Body of pancreas (tissue), 4 donors: ENCODE data around the gene RDX. TPM values are rescaled to one million over a fixed set of nuclear protein-coding genes. Genes with fewer than 3 reads are reported as not detected.

Experiments
- ATAC-seq: fragments of 150-250 bp; one replicate; pipeline ENCODE4 v1.9.1; 2016
- DNase-seq, 4 donors: peaks; one replicate each; pipeline ENCODE4 v3.0.0-alpha.2; 2019
- H3K27ac ChIP-seq, 4 donors: fragments of 200-600 bp; sonication (generic); 1 replicate in 3 of 4; 2 replicates in 1 of 4; pipeline versions ENCODE4 v1.5.1 to v1.6.1; 2016 to 2019; ENCODE audit warnings: mild to moderate bottlenecking in 1 of 4, mixed read lengths in 1 of 4, moderate library complexity in 1 of 4
- H3K27me3 ChIP-seq, 2 donors: fragments of 200-600 bp; sonication (generic); one replicate each; pipeline ENCODE4 v1.6.0; 2016; ENCODE audit warnings: mild to moderate bottlenecking in 1 of 2
- H3K36me3 ChIP-seq, 2 donors: fragments of 200-600 bp; sonication (generic); replicated peaks in 1 of 2; 2 replicates each; pipeline ENCODE4 v1.5.1; 2016; ENCODE audit warnings: low read depth in 2 of 2; ENCODE audit not compliant: insufficient read depth in 1 of 2
- H3K4me1 ChIP-seq: fragments of 200-600 bp; sonication (generic); one replicate; pipeline ENCODE4 v1.6.0; 2016
- H3K4me3 ChIP-seq, 2 donors: fragments of 200-600 bp; sonication (generic); 1 replicate in 1 of 2; 2 replicates in 1 of 2; pipeline ENCODE4 v1.5.1; 2016 to 2019
- H3K9me3 ChIP-seq, 3 donors: fragments of 200-600 bp; sonication (generic); 1 replicate in 2 of 3; 2 replicates in 1 of 3; pipeline ENCODE4 v1.5.1; 2016
- CTCF ChIP-seq, 7 experiments: fragments of 450-650 bp in 4 of 7; fragments of 200-600 bp in 3 of 7; sonication (generic) in 3 of 7; IDR thresholded peaks; one replicate each; pipeline ENCODE4 v1.5.1; 2016 to 2019; ENCODE audit warnings: antibody characterized with exemption in 7 of 7
- POLR2A ChIP-seq, 3 donors: fragments of 450-650 bp; IDR thresholded peaks; one replicate each; pipeline ENCODE4 v1.6.1; 2016; ENCODE audit warnings: antibody characterized with exemption in 3 of 3, mild to moderate bottlenecking in 2 of 3
- WGBS, 2 donors: methylation state at CpG; one replicate each; pipeline ENCODE4 v1.1.5; 2017; 5-methylcytosine and 5-hydroxymethylcytosine counted together
- intact Hi-C: fragments of 100-400 bp; cut with DNase I; formaldehyde crosslinking; loops from one replicate; pipeline ENCODE4 v1.15.1; 2023
- total RNA-seq, 2 donors: library from RNA; depleted of rRNA; stranded (reverse); fragments of >200 nt; gene quantifications; one replicate each; pipeline ENCODE4 v1.1.0, GENCODE V29; 2016

The RDX gene
- total RNA-seq, 2 donors from 2014 or later, result 43.8 TPM

- H3K4me1 ChIP-seq, result no peaks in the 10 kb centered on the region
- intact Hi-C loops, result no loop called here
- ATAC-seq (no peak), DNase-seq (no peak)
- no peak overlapping the region for H3K4me3 ChIP-seq
- TF ChIP-seq CTCF (IDR thresholded peaks at IDR 0.05), result no peak
- TF ChIP-seq POLR2A (IDR thresholded peaks at IDR 0.05), result no peak
- H3K36me3 ChIP-seq, result peaks cover 3 to 9% of the 10 kb centered on the region in 2 donors
- 67% methylated on average over 1 of the region's 1 CpG for WGBS, 2 donors
- H3K27me3 ChIP-seq, result no peaks in the 10 kb centered on the region
- no peaks in the 10 kb centered on the region for H3K9me3 ChIP-seq
- peak overlapping the region in 2 of 4 donors; percentile 1 to 17 for H3K27ac ChIP-seq
These were observed 136.9 kb downstream of the RDX start for GRCh38 chr11:110159476-110159875.

DNA sequence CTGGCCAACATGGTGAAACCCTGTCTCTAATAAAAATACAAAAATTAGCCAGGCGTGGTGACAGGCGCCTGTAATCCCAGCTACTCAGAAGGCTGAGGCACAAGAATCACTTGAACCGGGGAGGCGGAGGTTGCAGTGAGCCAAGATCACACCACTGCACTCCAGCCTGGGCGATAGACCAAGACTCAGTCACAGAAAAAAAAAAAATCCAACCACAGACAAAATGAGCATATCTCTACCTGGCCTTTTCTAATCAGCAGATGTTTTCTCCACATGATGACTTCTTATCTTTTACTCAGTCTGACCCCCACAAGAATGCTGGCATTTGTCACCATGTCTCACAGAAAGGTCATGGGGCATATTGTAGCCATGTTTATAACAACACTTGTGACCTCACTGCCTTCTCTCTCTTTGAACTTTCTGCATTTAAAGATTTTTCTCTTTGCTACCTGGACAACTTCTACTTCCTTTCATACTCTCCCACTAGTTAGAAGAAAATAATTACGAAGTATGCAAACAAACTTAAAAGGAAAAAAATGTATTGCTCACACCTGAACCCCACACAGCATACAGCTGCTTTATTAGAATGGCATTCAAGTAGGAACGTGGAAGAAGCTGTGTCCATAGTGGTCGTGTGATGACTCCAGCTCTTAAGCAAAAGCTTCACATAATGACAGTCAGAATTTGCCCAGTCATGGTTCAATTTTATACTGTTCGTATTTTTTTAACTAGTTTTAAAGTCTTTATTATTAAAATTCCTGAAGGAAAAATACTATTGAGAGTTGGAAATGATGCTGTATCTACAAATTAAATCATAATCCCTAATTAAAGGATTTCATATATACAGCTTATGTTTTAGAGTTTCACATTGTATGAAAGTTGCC is 137.9 kb downstream of the RDX start:
- H3K4me3 ChIP-seq, result no peak overlapping the region
- no peaks in the 10 kb centered on the region for H3K9me3 ChIP-seq
- DNase-seq (no peak), ATAC-seq (no peak)
- intact Hi-C loops, result no loop called here
- TF ChIP-seq POLR2A (IDR thresholded peaks at IDR 0.05), result no peak
- TF ChIP-seq CTCF (IDR thresholded peaks at IDR 0.05), result no peak
- H3K27ac ChIP-seq, result no peak overlapping the region
- 84% methylated on average over 9 of the region's 9 CpGs for WGBS, 2 donors
- H3K27me3 ChIP-seq, result no peaks in the 10 kb centered on the region
- peaks cover 3 to 8% of the 10 kb centered on the region in 2 donors for H3K36me3 ChIP-seq
- no peaks in the 10 kb centered on the region for H3K4me1 ChIP-seq

GRCh38 chr11:110156503-110156902 is 139.9 kb downstream of the RDX start:
- H3K36me3 ChIP-seq, result peaks cover 0 to 3% of the 10 kb centered on the region in 2 donors
- intact Hi-C loops, result no loop called here
- 81 to 84% methylated on average over 4 of the region's 4 CpGs for WGBS, 2 donors

GRCh38 chr11:110153474-110153873 is 142.9 kb downstream of the RDX start:
- Histone ChIP-seq H3K4me1 (no peaks in the 10 kb centered on the region), H3K36me3 (no peaks in the 10 kb centered on the region), H3K9me3 (no peaks in the 10 kb centered on the region), H3K27me3 (no peaks in the 10 kb centered on the region), H3K27ac (no peak overlapping the region), H3K4me3 (no peak overlapping the region)
- intact Hi-C loops, result no loop called here
- DNase-seq (no peak), ATAC-seq (no peak)
- TF ChIP-seq POLR2A (IDR thresholded peaks at IDR 0.05) (no peak), CTCF (IDR thresholded peaks at IDR 0.05) (no peak)

More at GRCh38 chr11:110156503-110156902, 139.9 kb downstream of the RDX start:
- TF ChIP-seq CTCF (IDR thresholded peaks at IDR 0.05), result no peak
- Histone ChIP-seq H3K27ac (no peak overlapping the region), H3K4me1 (no peaks in the 10 kb centered on the region), H3K9me3 (no peaks in the 10 kb centered on the region), H3K27me3 (no peaks in the 10 kb centered on the region), H3K4me3 (no peak overlapping the region)
- DNase-seq (no peak), ATAC-seq (no peak)

DNA sequence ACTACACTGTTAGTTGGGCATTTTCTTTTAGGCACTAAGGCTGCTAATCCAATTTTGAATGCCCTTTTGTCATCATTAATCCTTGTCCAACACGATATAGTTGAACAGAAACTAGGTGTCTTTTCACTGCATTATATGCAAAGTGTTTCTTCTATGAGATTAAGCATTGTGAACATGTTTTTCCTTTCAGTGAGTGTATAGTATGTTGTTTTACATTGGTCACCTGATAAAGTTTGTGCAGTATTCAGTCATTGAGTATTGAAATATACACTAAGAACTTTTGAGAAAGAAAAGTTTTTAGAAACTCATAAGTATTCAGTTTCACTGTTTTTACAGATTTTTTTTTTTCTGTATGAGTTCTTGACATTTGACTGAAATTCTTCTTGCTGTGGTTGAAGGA is 144.2 kb downstream of the RDX start:
- H3K9me3 ChIP-seq, result no peaks in the 10 kb centered on the region
- H3K4me3 ChIP-seq, result no peak overlapping the region
- no peaks in the 10 kb centered on the region for H3K4me1 ChIP-seq
- no peak for DNase-seq
- no peaks in the 10 kb centered on the region for H3K27me3 ChIP-seq
- intact Hi-C loops, result no loop called here
- no peaks in the 10 kb centered on the region for H3K36me3 ChIP-seq
- no peak for ATAC-seq
- TF ChIP-seq POLR2A (IDR thresholded peaks at IDR 0.05) (no peak), CTCF (IDR thresholded peaks at IDR 0.05) (no peak)
- H3K27ac ChIP-seq, result no peak overlapping the region
- WGBS, 2 donors, result 41 to 53% methylated on average over 1 of the region's 1 CpG
